ENCODE results near the gene C6orf120.

C6orf120 gene

GRCh38 chr6:169723200-169723909 lies 21.4 kb downstream of the C6orf120 start:
- peak overlapping the region; percentile 91 to 95 for H3K27ac Mint-ChIP-seq
- H3K4me3 Mint-ChIP-seq = peak overlapping the region; percentile 80 to 87
- peak; percentile 60 to 69 (median 62) for DNase-seq
- ATAC-seq (replicated peaks) = peak; percentile 50
- H3K27me3 Mint-ChIP-seq = no peaks in the 10 kb centered on the region
- peaks cover 19 to 31% of the 10 kb centered on the region in 2 donors for H3K4me1 Mint-ChIP-seq (ENCODE audit: low read depth in 2 of 2)
- no peaks in the 10 kb centered on the region for H3K9me3 Mint-ChIP-seq
- H3K36me3 Mint-ChIP-seq (ENCODE audit: insufficient read depth) = peaks cover 12% of the 10 kb centered on the region

GRCh38 chr6:169723991-169724493 lies 22.1 kb downstream of the C6orf120 start:
- ATAC-seq (replicated peaks) (peak; percentile 51), DNase-seq (peak; percentile 28 to 31 (median 30))
- Mint-ChIP-seq H3K9me3 (no peaks in the 10 kb centered on the region), H3K36me3 (ENCODE audit: insufficient read depth) (peaks cover 12% of the 10 kb centered on the region), H3K4me3 (peak overlapping the region; percentile 19 to 49), H3K27me3 (no peaks in the 10 kb centered on the region), H3K27ac (no peak overlapping the region), H3K4me1 (ENCODE audit: low read depth in 2 of 2) (peaks cover 19 to 30% of the 10 kb centered on the region in 2 donors)

GRCh38 chr6:169724494-169725124 lies 22.7 kb downstream of the C6orf120 start, which contains the start of gene PHF10:
Gene PHF10 (minus strand): TSS chr6:169724500. CDS start chr6:169723931, 569 bp downstream.
- Mint-ChIP-seq H3K27ac (peak within 1 kb of the TSS; percentile 91 to 95), H3K27me3 (no peaks in the 10 kb centered on the region), H3K9me3 (no peaks in the 10 kb centered on the region), H3K4me1 (ENCODE audit: low read depth in 2 of 2) (peaks cover 15 to 24% of the 10 kb centered on the region in 2 donors), H3K36me3 (ENCODE audit: insufficient read depth) (peaks cover 12% of the 10 kb centered on the region), H3K4me3 (peak within 1 kb of the TSS; percentile 80 to 87)
- DNase-seq = peak; percentile 38 to 51 (median 43)
- ATAC-seq (replicated peaks) = peak; percentile 50

GRCh38 chr6:169725125-169726048 lies 23.5 kb downstream of the C6orf120 start:
- H3K36me3 Mint-ChIP-seq (ENCODE audit: insufficient read depth) = peaks cover 12% of the 10 kb centered on the region
- peak overlapping the region; percentile 66 to 75 for H3K4me3 Mint-ChIP-seq
- H3K27ac Mint-ChIP-seq = peak overlapping the region; percentile 27 to 47
- peaks cover 12 to 17% of the 10 kb centered on the region in 2 donors for H3K4me1 Mint-ChIP-seq (ENCODE audit: low read depth in 2 of 2)
- no peak for DNase-seq
- no peak for ATAC-seq (replicated peaks)
- no peaks in the 10 kb centered on the region for H3K9me3 Mint-ChIP-seq
- H3K27me3 Mint-ChIP-seq = no peaks in the 10 kb centered on the region

- Mint-ChIP-seq H3K4me3 (peak overlapping the region; percentile 66 to 75), H3K27me3 (no peaks in the 10 kb centered on the region), H3K4me1 (ENCODE audit: low read depth in 2 of 2) (peaks cover 11 to 14% of the 10 kb centered on the region in 2 donors), H3K9me3 (no peaks in the 10 kb centered on the region), H3K27ac (peak overlapping the region in 1 of 2 donors; percentile 27), H3K36me3 (ENCODE audit: insufficient read depth) (peaks cover 12% of the 10 kb centered on the region)
- DNase-seq (no peak), ATAC-seq (replicated peaks) (no peak)
Observed at GRCh38 chr6:169726049-169726400, 24.1 kb downstream of the C6orf120 start.

GRCh38 chr6:169726963-169727362 lies 25.0 kb downstream of the C6orf120 start:
- H3K4me1 Mint-ChIP-seq (ENCODE audit: low read depth in 2 of 2) = peaks cover 8 to 11% of the 10 kb centered on the region in 2 donors
- H3K4me3 Mint-ChIP-seq = no peak overlapping the region

GRCh38 chr6:169729961-169730360 lies 28.0 kb downstream of the C6orf120 start:
- peaks cover 4% of the 10 kb centered on the region for H3K36me3 Mint-ChIP-seq (ENCODE audit: insufficient read depth)
- no peak overlapping the region for H3K4me3 Mint-ChIP-seq
- H3K27me3 Mint-ChIP-seq = peaks cover 1 to 7% of the 10 kb centered on the region in 2 donors
- DNase-seq (no peak), ATAC-seq (replicated peaks) (no peak)
- no peaks in the 10 kb centered on the region for H3K9me3 Mint-ChIP-seq
- no peaks in the 10 kb centered on the region for H3K4me1 Mint-ChIP-seq (ENCODE audit: low read depth in 2 of 2)
- H3K27ac Mint-ChIP-seq = no peak overlapping the region

More at GRCh38 chr6:169726963-169727362, 25.0 kb downstream of the C6orf120 start:
- Mint-ChIP-seq H3K27ac (no peak overlapping the region), H3K27me3 (no peaks in the 10 kb centered on the region), H3K36me3 (ENCODE audit: insufficient read depth) (peaks cover 12% of the 10 kb centered on the region), H3K9me3 (no peaks in the 10 kb centered on the region)
- DNase-seq = no peak
- no peak for ATAC-seq (replicated peaks)

- H3K9me3 Mint-ChIP-seq = no peaks in the 10 kb centered on the region
- DNase-seq (no peak), ATAC-seq (replicated peaks) (no peak)
Observed at GRCh38 chr6:169738204-169738975, 36.5 kb downstream of the C6orf120 start.

GRCh38 chr6:169738976-169739529 lies 37.1 kb downstream of the C6orf120 start:
- H3K27me3 Mint-ChIP-seq = peaks cover 27 to 35% of the 10 kb centered on the region in 2 donors
- H3K4me1 Mint-ChIP-seq (ENCODE audit: low read depth in 2 of 2) = no peaks in the 10 kb centered on the region
- no peak for ATAC-seq (replicated peaks)
- H3K27ac Mint-ChIP-seq = no peak overlapping the region
- H3K36me3 Mint-ChIP-seq (ENCODE audit: insufficient read depth) = peaks cover 3% of the 10 kb centered on the region
- H3K9me3 Mint-ChIP-seq = no peaks in the 10 kb centered on the region
- no peak overlapping the region for H3K4me3 Mint-ChIP-seq
- no peak for DNase-seq

More at GRCh38 chr6:169738204-169738975, 36.5 kb downstream of the C6orf120 start:
- no peak overlapping the region for H3K27ac Mint-ChIP-seq
- no peak overlapping the region for H3K4me3 Mint-ChIP-seq
- H3K36me3 Mint-ChIP-seq (ENCODE audit: insufficient read depth) = peaks cover 3% of the 10 kb centered on the region
- peaks cover 27 to 35% of the 10 kb centered on the region in 2 donors for H3K27me3 Mint-ChIP-seq
- H3K4me1 Mint-ChIP-seq (ENCODE audit: low read depth in 2 of 2) = no peaks in the 10 kb centered on the region

GRCh38 chr6:169741344-169741743 lies 39.4 kb downstream of the C6orf120 start:
- Mint-ChIP-seq H3K9me3 (no peaks in the 10 kb centered on the region), H3K4me3 (no peak overlapping the region), H3K27ac (no peak overlapping the region)

GRCh38 chr6:169745405-169745804 lies 43.5 kb downstream of the C6orf120 start:
- Mint-ChIP-seq H3K4me3 (no peak overlapping the region), H3K27me3 (no peaks in the 10 kb centered on the region), H3K27ac (no peak overlapping the region), H3K36me3 (ENCODE audit: insufficient read depth) (peaks cover 4% of the 10 kb centered on the region), H3K4me1 (ENCODE audit: low read depth in 2 of 2) (peaks cover 2 to 7% of the 10 kb centered on the region in 2 donors), H3K9me3 (no peaks in the 10 kb centered on the region)
- DNase-seq (no peak), ATAC-seq (replicated peaks) (no peak)

More at GRCh38 chr6:169741344-169741743, 39.4 kb downstream of the C6orf120 start:
- ATAC-seq (replicated peaks) (no peak), DNase-seq (no peak)
- Mint-ChIP-seq H3K36me3 (ENCODE audit: insufficient read depth) (peaks cover 3% of the 10 kb centered on the region), H3K27me3 (peaks cover 12 to 15% of the 10 kb centered on the region in 2 donors), H3K4me1 (ENCODE audit: low read depth in 2 of 2) (no peaks in the 10 kb centered on the region)

- H3K27ac Mint-ChIP-seq = no peak overlapping the region
- H3K4me1 Mint-ChIP-seq (ENCODE audit: low read depth in 2 of 2) = peaks cover 7 to 17% of the 10 kb centered on the region in 2 donors
- peaks cover 16% of the 10 kb centered on the region for H3K36me3 Mint-ChIP-seq (ENCODE audit: insufficient read depth)
- H3K9me3 Mint-ChIP-seq = no peaks in the 10 kb centered on the region
- H3K4me3 Mint-ChIP-seq = no peak overlapping the region
- no peak for DNase-seq
- ATAC-seq (replicated peaks) = no peak
- H3K27me3 Mint-ChIP-seq = no peaks in the 10 kb centered on the region
Observed at GRCh38 chr6:169746556-169746955, 44.6 kb downstream of the C6orf120 start.
